Sigmoid colon (tissue), 7 donors: Measurements from ENCODE around the gene NCCRP1. TPM values are rescaled to one million over a fixed set of nuclear protein-coding genes. Genes with fewer than 3 reads are reported as not detected.

Experiments used
- DNase-seq: peaks from one replicate; pipeline ENCODE4 v3.0.0-alpha.2; 2019
- H3K27ac ChIP-seq, 4 donors: fragments of 200-600 bp; sonication (generic); one replicate each; pipeline ENCODE4 v1.5.1; 2016 to 2019; ENCODE audit warnings: mild to moderate bottlenecking in 1 of 4
- H3K27me3 ChIP-seq, 3 donors: fragments of 200-600 bp; sonication (generic); one replicate each; pipeline ENCODE4 v1.5.1; 2019; ENCODE audit warnings: mild to moderate bottlenecking in 1 of 3
- H3K36me3 ChIP-seq, 4 donors: fragments of 200-600 bp; sonication (generic); one replicate each; pipeline ENCODE4 v1.5.1; 2016 to 2019
- H3K4me1 ChIP-seq, 4 donors: fragments of 200-600 bp; sonication (generic); one replicate each; pipeline ENCODE4 v1.5.1; 2017 to 2019
- H3K4me3 ChIP-seq, 4 donors: fragments of 200-600 bp; sonication (generic); one replicate each; pipeline ENCODE4 v1.5.1; 2017 to 2019; ENCODE audit warnings: mild to moderate bottlenecking in 2 of 4, moderate library complexity in 1 of 4
- H3K9me3 ChIP-seq, 4 donors: fragments of 200-600 bp in 3 of 4; sonication (generic) in 3 of 4; one replicate each; pipeline versions ENCODE4 v1.5.1 to v1.6.1; 2013 to 2019
- CTCF ChIP-seq, 4 experiments: fragments of 450-650 bp in 3 of 4; fragments of 200-600 bp in 1 of 4; IDR thresholded peaks; one replicate each; pipeline ENCODE4 v1.5.1; 2016 to 2019; ENCODE audit warnings: antibody characterized with exemption in 4 of 4, mild to moderate bottlenecking in 3 of 4, moderate library complexity in 2 of 4
- EP300 ChIP-seq, 4 donors: sonication (generic); formaldehyde crosslinking; IDR thresholded peaks; one replicate each; pipeline ENCODE4 v1.6.1; 2017; ENCODE audit warnings: antibody characterized with exemption in 4 of 4
- POLR2A ChIP-seq, 2 donors: fragments of 450-650 bp; IDR thresholded peaks; one replicate each; pipeline ENCODE4 v1.6.1; 2016; ENCODE audit warnings: antibody characterized with exemption in 2 of 2, mild to moderate bottlenecking in 2 of 2, moderate library complexity in 2 of 2
- POLR2AphosphoS5 ChIP-seq, 4 donors: sonication (generic); formaldehyde crosslinking; IDR thresholded peaks; one replicate each; pipeline ENCODE4 v1.6.1; 2017; ENCODE audit warnings: antibody characterized with exemption in 4 of 4
- WGBS, 2 donors: extraction: QIAGEN DNeasy Blood & Tissue Kit; methylation state at CpG; one replicate each; pipeline ENCODE4 v1.1.7; 2013; 5-methylcytosine and 5-hydroxymethylcytosine counted together
- intact Hi-C: fragments of 100-400 bp; cut with DNase I; formaldehyde crosslinking; loops from one replicate; pipeline ENCODE4 v1.15.1; 2023
- polyA plus RNA-seq, 3 donors: library from polyadenylated mRNA; stranded (reverse); fragments of 200-250 nt; gene quantifications; one replicate each; pipeline ENCODE4 v1.2.3, GENCODE V29; 2013
- total RNA-seq, 4 donors: library from RNA; depleted of rRNA; stranded (reverse); fragments of >200 nt; gene quantifications; one replicate each; pipeline ENCODE4 v1.1.0, GENCODE V29; 2016
- donor health status: healthy with polysubstance abuse.
- donor health status: Bipolar disorder and iron deficiency.
- donor health status: healthy.

The NCCRP1 gene
- total and polyA plus RNA-seq, 7 donors, result 0.41 to 0.60 (median 0.52) TPM; not detected in 4

- TF ChIP-seq POLR2AphosphoS5 (IDR thresholded peaks at IDR 0.05) (no peak), CTCF (IDR thresholded peaks at IDR 0.05) (no peak), EP300 (IDR thresholded peaks at IDR 0.05) (no peak), POLR2A (IDR thresholded peaks at IDR 0.05) (no peak)
- peaks cover 10 to 45% (median 32%) of the 10 kb centered on the region in 3 donors for H3K27me3 ChIP-seq
Measured at GRCh38 chr19:39192846-39193245, 3.9 kb upstream of the NCCRP1 start.

GRCh38 chr19:39193803-39194202 lies 3.0 kb upstream of the NCCRP1 start:
- DNase-seq, result no peak
- Histone ChIP-seq H3K27me3 (peaks cover 19 to 46% (median 38%) of the 10 kb centered on the region in 3 donors), H3K4me1 (peaks cover 0 to 6% (median 6%) of the 10 kb centered on the region in 4 donors), H3K4me3 (no peak overlapping the region), H3K27ac (no peak overlapping the region), H3K9me3 (no peaks in the 10 kb centered on the region), H3K36me3 (no peaks in the 10 kb centered on the region)
- TF ChIP-seq CTCF (IDR thresholded peaks at IDR 0.05) (no peak), EP300 (IDR thresholded peaks at IDR 0.05) (no peak), POLR2AphosphoS5 (IDR thresholded peaks at IDR 0.05) (no peak), POLR2A (IDR thresholded peaks at IDR 0.05) (no peak)
- 8 to 53% methylated on average over 8 of the region's 8 CpGs for WGBS, 2 donors
- intact Hi-C loops, result no loop called here

More at GRCh38 chr19:39192846-39193245, 3.9 kb upstream of the NCCRP1 start:
- Histone ChIP-seq H3K27ac (no peak overlapping the region), H3K9me3 (no peaks in the 10 kb centered on the region), H3K4me3 (no peak overlapping the region), H3K36me3 (no peaks in the 10 kb centered on the region), H3K4me1 (peaks cover 0 to 6% (median 6%) of the 10 kb centered on the region in 4 donors)
- WGBS, 2 donors, result 88 to 90% methylated on average over 2 of the region's 2 CpGs
- DNase-seq, result no peak
- intact Hi-C loops, result no loop called here

DNA sequence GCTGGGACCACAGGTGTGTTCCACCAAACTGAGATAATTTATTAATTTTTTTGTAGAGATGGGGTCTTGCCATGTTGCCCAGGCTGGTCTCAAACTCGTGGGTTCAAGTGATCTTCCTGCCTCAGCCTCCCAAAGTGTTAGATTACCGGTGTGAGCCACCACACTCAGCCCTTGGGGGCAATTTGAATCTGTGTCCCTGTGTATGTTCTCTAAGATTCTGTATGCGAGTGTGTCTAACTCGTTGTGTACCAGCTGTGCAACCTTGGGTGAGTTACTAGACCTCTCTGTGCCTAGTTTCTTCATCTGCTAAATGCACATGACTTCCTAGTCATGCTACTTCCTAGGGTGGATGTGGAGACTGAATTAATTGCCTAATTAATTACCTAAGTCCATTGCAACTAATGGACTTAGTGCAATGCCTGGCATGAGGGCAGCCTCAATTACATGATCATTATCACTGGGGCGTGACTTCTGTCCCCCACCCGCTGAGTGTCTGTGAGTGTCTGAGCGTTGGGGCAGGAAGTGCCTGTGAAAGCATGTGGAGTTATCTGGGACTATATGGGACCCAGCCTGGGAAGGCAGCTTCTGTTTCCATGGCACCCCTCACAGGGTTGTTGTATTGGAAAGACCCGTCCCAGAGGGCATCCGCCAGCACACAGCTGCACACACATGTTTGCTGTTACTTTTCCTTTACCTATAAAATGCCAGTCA lies 1.8 kb upstream of the NCCRP1 start:
- H3K4me1 ChIP-seq, result peaks cover 0 to 6% (median 6%) of the 10 kb centered on the region in 4 donors
- H3K9me3 ChIP-seq, result no peaks in the 10 kb centered on the region
- DNase-seq, result no peak
- peaks cover 19 to 51% (median 47%) of the 10 kb centered on the region in 3 donors for H3K27me3 ChIP-seq
- intact Hi-C loops, result no loop called here
- 40 to 54% methylated on average over 9 of the region's 9 CpGs for WGBS, 2 donors
- no peaks in the 10 kb centered on the region for H3K36me3 ChIP-seq
- no peak overlapping the region for H3K4me3 ChIP-seq
- H3K27ac ChIP-seq, result no peak overlapping the region
- TF ChIP-seq POLR2A (IDR thresholded peaks at IDR 0.05), result no peak
- TF ChIP-seq CTCF (IDR thresholded peaks at IDR 0.05), result no peak
- TF ChIP-seq POLR2AphosphoS5 (IDR thresholded peaks at IDR 0.05), result no peak
- TF ChIP-seq EP300 (IDR thresholded peaks at IDR 0.05), result no peak

DNA sequence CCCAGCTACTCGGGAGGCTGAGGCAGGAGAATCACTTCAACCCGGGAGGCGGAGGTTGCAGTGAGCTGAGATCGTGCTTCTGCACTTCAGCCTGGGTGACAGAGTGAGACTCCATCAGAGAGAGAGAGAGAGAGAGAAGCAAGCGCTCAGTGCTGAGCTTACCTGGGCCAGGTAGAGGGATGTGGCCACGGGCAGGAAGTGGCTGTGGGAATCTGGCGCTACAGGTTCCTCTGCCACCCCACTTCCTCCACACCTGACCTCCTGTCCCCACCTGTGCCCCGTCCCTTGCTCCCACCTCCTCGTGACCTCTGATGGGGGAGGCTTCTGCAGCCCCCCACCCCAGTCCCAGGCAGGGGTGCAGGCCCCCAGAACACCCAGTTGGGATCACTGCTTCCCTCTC lies 1.0 kb upstream of the NCCRP1 start:
- Histone ChIP-seq H3K36me3 (no peaks in the 10 kb centered on the region), H3K27ac (no peak overlapping the region), H3K27me3 (peaks cover 19 to 59% (median 54%) of the 10 kb centered on the region in 3 donors), H3K4me1 (peaks cover 0 to 6% (median 6%) of the 10 kb centered on the region in 4 donors), H3K9me3 (no peaks in the 10 kb centered on the region), H3K4me3 (no peak overlapping the region)
- no peak for DNase-seq
- TF ChIP-seq POLR2A (IDR thresholded peaks at IDR 0.05) (no peak), EP300 (IDR thresholded peaks at IDR 0.05) (no peak), CTCF (IDR thresholded peaks at IDR 0.05) (no peak), POLR2AphosphoS5 (IDR thresholded peaks at IDR 0.05) (no peak)
- WGBS, 2 donors, result 17 to 34% methylated on average over 9 of the region's 9 CpGs
- intact Hi-C loops, result no loop called here
